Measurements from ENCODE around the gene WWOX.

DNA sequence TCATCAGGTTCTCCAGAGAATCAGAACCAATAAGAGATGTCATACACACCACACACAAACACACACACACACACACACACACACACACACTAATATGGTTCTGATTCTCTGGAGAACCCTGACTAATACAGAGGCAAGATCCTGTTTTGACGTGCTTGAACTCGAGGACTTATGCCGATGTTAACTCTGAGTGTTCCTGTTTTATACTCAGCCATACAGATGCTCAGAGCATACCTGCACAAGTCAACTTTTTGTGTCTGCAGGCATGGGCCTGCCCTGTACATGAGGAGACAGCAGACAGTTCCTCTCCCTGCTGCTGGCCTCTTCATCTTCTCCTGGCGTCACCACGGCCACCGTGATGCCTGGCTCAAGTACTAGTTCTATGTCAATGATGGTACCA is 635.9 kb downstream of the WWOX start:
- TF ChIP-seq, protein P1, sequence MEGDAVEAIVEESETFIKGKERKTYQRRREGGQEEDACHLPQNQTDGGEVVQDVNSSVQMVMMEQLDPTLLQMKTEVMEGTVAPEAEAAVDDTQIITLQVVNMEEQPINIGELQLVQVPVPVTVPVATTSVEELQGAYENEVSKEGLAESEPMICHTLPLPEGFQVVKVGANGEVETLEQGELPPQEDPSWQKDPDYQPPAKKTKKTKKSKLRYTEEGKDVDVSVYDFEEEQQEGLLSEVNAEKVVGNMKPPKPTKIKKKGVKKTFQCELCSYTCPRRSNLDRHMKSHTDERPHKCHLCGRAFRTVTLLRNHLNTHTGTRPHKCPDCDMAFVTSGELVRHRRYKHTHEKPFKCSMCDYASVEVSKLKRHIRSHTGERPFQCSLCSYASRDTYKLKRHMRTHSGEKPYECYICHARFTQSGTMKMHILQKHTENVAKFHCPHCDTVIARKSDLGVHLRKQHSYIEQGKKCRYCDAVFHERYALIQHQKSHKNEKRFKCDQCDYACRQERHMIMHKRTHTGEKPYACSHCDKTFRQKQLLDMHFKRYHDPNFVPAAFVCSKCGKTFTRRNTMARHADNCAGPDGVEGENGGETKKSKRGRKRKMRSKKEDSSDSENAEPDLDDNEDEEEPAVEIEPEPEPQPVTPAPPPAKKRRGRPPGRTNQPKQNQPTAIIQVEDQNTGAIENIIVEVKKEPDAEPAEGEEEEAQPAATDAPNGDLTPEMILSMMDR (conservative IDR thresholded peaks at IDR 0.05; ENCODE audit: low read depth, low read length): no peak
- TF ChIP-seq EZH2phosphoT487 (IDR thresholded peaks at IDR 0.05; ENCODE audit: borderline replicate concordance, low read length): no peak
